BE2C (cell line): ENCODE data around the gene PSMA5.
"Not testable (repeated sequence)": the region's sequence is repeated elsewhere in the genome, so short reads cannot be mapped to it uniquely, and the experiment has no call there.

Experiments used
- DNase-seq: peaks from one replicate; pipeline ENCODE4 v3.0.0-alpha.2; 2020
- H3K27me3 ChIP-seq: fragments of 250-450 bp; sonication (Bioruptor Pico); 2 replicates; pipeline ENCODE4 v1.5.1; 2020; ENCODE audit warnings: mild to moderate bottlenecking
- H3K36me3 ChIP-seq: fragments of 250-450 bp; sonication (Bioruptor Pico); 2 replicates; pipeline ENCODE4 v1.5.1; 2020; ENCODE audit warnings: mild to moderate bottlenecking
- H3K4me1 ChIP-seq: fragments of 250-450 bp; sonication (Bioruptor Pico); 2 replicates; pipeline ENCODE4 v1.5.1; 2020
- H3K4me3 ChIP-seq: 2 replicates; pipeline ENCODE4 v1.5.1; 2011; ENCODE audit warnings: low read depth, low read length
- H3K9me3 ChIP-seq: fragments of 250-450 bp; sonication (Bioruptor Pico); 2 replicates; pipeline ENCODE4 v1.5.1; 2020
- TF ChIP-seq, protein P1 (sequence below): IDR thresholded peaks from 2 replicates; pipeline ENCODE4 v1.5.1; 2012; ENCODE audit warnings: mild to moderate bottlenecking, low read depth, low read length

PSMA5 gene

DNA sequence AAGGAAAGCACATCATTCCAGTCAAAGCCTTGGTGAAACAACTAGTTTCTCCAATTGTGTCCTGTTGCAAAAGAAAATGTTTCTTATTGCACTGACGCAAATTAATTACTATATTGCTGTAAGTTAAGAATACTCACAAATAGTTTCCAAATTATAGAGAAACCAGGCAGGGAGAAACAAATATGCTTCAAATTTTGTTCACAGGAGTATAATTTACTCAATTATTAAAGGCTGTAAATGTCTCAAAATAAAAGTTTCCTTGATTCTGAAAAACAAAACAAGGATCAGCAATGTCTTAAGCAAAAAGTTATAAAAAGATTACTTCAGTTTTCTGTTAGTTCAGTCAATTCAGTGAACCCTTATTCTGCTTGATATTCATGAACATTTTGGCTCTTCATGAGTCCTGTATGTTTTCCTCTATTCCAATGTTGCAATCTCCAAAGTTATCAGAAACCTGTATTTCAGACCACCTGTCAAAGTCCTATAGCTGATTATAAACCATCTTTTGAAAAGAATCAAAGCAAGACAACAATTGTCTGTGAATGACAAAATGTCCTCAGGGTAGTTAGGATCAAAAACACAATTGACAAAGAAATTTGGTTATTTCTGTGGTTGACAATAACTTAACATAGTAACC is 28.4 kb upstream of the PSMA5 start:
- no peaks in the 10 kb centered on the region for H3K9me3 ChIP-seq
- H3K36me3 ChIP-seq: no peaks in the 10 kb centered on the region
- no peaks in the 10 kb centered on the region for H3K4me1 ChIP-seq
- no peak for DNase-seq
- H3K27me3 ChIP-seq: peaks cover 21% of the 10 kb centered on the region
- H3K4me3 ChIP-seq: no peak overlapping the region
- TF ChIP-seq, protein P1, sequence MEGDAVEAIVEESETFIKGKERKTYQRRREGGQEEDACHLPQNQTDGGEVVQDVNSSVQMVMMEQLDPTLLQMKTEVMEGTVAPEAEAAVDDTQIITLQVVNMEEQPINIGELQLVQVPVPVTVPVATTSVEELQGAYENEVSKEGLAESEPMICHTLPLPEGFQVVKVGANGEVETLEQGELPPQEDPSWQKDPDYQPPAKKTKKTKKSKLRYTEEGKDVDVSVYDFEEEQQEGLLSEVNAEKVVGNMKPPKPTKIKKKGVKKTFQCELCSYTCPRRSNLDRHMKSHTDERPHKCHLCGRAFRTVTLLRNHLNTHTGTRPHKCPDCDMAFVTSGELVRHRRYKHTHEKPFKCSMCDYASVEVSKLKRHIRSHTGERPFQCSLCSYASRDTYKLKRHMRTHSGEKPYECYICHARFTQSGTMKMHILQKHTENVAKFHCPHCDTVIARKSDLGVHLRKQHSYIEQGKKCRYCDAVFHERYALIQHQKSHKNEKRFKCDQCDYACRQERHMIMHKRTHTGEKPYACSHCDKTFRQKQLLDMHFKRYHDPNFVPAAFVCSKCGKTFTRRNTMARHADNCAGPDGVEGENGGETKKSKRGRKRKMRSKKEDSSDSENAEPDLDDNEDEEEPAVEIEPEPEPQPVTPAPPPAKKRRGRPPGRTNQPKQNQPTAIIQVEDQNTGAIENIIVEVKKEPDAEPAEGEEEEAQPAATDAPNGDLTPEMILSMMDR: no peak

DNA sequence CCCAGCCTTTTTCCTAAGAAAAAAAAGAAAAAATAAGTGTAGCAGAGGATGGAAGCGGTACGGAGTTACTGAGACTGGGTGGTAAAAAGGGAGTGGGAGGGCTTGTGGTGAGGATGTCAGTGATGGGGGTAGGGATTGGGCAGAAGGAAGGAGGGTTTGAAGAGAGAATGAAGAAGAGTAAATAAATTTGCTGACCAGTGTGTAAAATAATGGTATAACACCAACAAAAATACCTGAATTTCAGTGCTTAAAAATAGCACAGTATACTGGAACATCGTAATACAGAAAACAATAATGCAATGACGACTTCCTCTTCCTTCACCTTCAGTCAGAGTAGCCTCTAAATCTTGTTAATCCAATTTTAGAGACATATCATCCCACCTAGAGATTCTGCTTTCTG is 21.3 kb upstream of the PSMA5 start:
- no peaks in the 10 kb centered on the region for H3K36me3 ChIP-seq

DNA sequence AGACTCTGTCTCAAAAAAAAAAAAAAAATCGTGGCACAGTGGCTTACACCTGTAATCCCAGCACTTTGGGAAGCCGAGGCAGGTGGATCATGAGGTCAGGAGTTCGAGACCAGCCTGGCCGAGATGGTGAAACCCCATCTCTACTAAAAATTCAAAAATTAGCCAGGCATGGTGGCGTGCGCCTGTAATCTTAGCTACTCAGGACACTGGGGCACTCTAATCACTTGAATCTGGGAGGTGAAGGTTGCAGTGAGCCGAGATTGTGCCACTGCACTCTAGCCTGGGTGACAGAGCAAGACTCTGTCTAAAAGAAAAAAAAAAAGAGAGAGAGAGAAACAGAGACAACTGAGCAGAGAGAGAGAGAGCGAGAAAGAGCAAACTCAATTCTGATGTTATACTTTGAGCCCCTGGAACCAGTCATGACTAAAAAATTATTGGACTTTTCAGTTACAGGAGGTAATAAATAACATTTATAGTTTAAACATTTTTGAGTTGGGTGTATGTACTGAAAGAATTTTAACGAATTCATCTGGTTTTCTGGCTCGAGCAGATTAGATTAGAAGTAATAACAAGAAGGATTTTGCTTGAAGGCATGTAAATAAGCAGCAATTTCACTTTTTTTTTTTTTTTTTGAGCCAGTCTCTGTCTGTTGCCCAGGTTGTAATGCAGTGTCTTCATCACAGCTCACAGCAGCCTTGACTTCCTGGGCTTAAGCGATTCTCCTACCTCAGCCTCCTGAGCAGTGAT is 19.9 kb upstream of the PSMA5 start:
- H3K4me3 ChIP-seq, DNase-seq, H3K4me1 ChIP-seq, H3K27me3 ChIP-seq, H3K9me3 ChIP-seq, H3K36me3 ChIP-seq: not testable (repeated sequence)

More for the DNA sequence above, 21.3 kb upstream of the PSMA5 start:
- Histone ChIP-seq H3K9me3 (no peaks in the 10 kb centered on the region), H3K4me3 (no peak overlapping the region), H3K4me1 (no peaks in the 10 kb centered on the region), H3K27me3 (no peaks in the 10 kb centered on the region)
- no peak for DNase-seq
- TF ChIP-seq, protein P1: no peak

DNA sequence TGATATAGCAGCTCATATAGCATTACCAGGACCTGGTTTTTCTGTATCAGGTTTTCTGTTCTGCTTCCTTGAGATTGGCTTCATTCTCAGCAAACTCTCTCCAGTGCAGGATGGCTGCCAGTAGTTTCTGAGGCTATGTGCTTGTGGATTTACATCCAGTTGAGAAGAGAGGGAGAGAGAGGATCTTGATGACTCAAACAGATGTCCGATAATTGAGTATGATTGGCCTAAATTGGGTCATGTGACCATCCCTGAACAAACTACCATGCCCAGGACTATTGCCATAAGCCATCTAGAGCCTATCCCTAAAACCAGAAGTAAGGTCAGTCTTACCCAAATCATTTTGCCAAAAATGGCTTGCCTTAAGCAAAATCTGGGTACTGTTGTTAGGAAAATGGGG is 18.1 kb upstream of the PSMA5 start:
- TF ChIP-seq, protein P1: no peak
- DNase-seq: no peak
- H3K9me3 ChIP-seq: no peaks in the 10 kb centered on the region
- H3K36me3 ChIP-seq: no peaks in the 10 kb centered on the region
- no peaks in the 10 kb centered on the region for H3K4me1 ChIP-seq
- H3K27me3 ChIP-seq: no peaks in the 10 kb centered on the region
- no peak overlapping the region for H3K4me3 ChIP-seq

DNA sequence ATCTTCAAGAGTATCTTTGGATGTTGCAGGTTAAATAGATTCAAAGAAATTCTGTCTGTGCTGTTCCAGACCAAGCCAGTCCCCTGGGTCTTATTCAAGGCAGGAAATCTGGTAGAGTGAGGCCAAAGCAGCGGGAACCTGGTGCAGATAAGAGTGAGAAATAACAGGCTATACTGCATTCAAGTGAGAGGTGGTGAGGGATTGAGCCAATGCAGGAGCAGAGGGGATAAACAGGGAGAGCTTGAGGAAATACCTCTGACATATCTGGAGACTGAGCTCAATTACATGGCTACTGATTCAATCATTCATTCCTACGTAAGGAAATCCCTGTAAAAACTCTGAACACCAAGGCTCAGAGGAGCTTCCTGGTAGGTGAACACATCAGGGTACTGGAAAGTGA is 17.2 kb upstream of the PSMA5 start:
- Histone ChIP-seq H3K4me3 (no peak overlapping the region), H3K36me3 (no peaks in the 10 kb centered on the region), H3K27me3 (no peaks in the 10 kb centered on the region), H3K9me3 (no peaks in the 10 kb centered on the region), H3K4me1 (peaks cover 5% of the 10 kb centered on the region; the same call in 1 of the 2 replicates)
- no peak for DNase-seq
- TF ChIP-seq, protein P1: no peak

DNA sequence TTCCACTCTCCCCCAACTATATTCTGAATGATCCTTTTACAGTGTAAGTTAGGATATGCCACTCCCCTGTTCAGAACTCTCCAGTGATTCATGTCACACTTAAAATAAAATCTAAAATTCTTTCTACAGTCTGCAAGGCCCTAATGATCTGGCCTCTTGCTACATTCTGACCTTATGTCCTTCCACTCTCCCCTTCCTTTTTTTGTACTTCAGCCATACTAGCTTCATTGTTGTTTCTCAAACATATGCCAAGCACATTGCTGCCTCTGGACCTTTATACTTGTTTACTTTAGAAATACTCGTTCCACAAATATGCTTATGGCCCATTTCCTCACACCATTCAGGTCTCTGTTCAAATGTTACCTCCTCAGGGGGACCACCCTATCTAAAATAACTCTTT is 14.8 kb upstream of the PSMA5 start:
- Histone ChIP-seq H3K36me3 (no peaks in the 10 kb centered on the region), H3K9me3 (no peaks in the 10 kb centered on the region; the same call in 1 of the 2 replicates), H3K4me3 (no peak overlapping the region), H3K27me3 (no peaks in the 10 kb centered on the region), H3K4me1 (peaks cover 6% of the 10 kb centered on the region; the same call in 1 of the 2 replicates)
- no peak for DNase-seq
- TF ChIP-seq, protein P1: no peak
